ENCODE data around the gene SEC14L1.

Gene SEC14L1

GRCh38 chr17:77163001-77163400 is 22.2 kb downstream of the SEC14L1 start:
- no peak for DNase-seq (ENCODE audit: low read depth)

GRCh38 chr17:77163511-77164280 is 22.9 kb downstream of the SEC14L1 start:
- no peak for DNase-seq (ENCODE audit: low read depth)

- DNase-seq (ENCODE audit: low read depth) = no peak
These were observed 23.8 kb downstream of the SEC14L1 start for GRCh38 chr17:77164483-77165091.

- no peak for DNase-seq (ENCODE audit: low read depth)
These were observed 24.8 kb downstream of the SEC14L1 start for GRCh38 chr17:77165577-77165976.

- DNase-seq (ENCODE audit: low read depth) = no peak
These were observed 26.9 kb downstream of the SEC14L1 start for GRCh38 chr17:77167472-77168306.

GRCh38 chr17:77173104-77173503 is 32.3 kb downstream of the SEC14L1 start:
- no peak for DNase-seq (ENCODE audit: low read depth)

GRCh38 chr17:77174928-77175661 is 34.3 kb downstream of the SEC14L1 start:
- DNase-seq (ENCODE audit: low read depth) = no peak

GRCh38 chr17:77177002-77177741 is 36.4 kb downstream of the SEC14L1 start:
- no peak for DNase-seq (ENCODE audit: low read depth)

GRCh38 chr17:77178050-77178449 is 37.3 kb downstream of the SEC14L1 start:
- DNase-seq (ENCODE audit: low read depth) = no peak

GRCh38 chr17:77178563-77178962 is 37.8 kb downstream of the SEC14L1 start:
- no peak for DNase-seq (ENCODE audit: low read depth)

- DNase-seq (ENCODE audit: low read depth) = no peak
These were observed 40.0 kb downstream of the SEC14L1 start for GRCh38 chr17:77180503-77181357.

- no peak for DNase-seq (ENCODE audit: low read depth)
These were observed 41.7 kb downstream of the SEC14L1 start for GRCh38 chr17:77182205-77183172.

- DNase-seq (ENCODE audit: low read depth) = no peak
These were observed 43.7 kb downstream of the SEC14L1 start for GRCh38 chr17:77184474-77184873.

GRCh38 chr17:77185137-77185536 is 44.4 kb downstream of the SEC14L1 start:
- DNase-seq (ENCODE audit: low read depth) = no peak

GRCh38 chr17:77186141-77186604 is 45.4 kb downstream of the SEC14L1 start:
- no peak for DNase-seq (ENCODE audit: low read depth)

- DNase-seq (ENCODE audit: low read depth) = no peak
These were observed 47.6 kb downstream of the SEC14L1 start for GRCh38 chr17:77188084-77189066.

- no peak for DNase-seq (ENCODE audit: low read depth)
These were observed 48.4 kb downstream of the SEC14L1 start for GRCh38 chr17:77189148-77189547.

- DNase-seq (ENCODE audit: low read depth) = no peak
These were observed 49.8 kb downstream of the SEC14L1 start for GRCh38 chr17:77190576-77190975.
